ENCODE data around the gene VAPB.

DNA sequence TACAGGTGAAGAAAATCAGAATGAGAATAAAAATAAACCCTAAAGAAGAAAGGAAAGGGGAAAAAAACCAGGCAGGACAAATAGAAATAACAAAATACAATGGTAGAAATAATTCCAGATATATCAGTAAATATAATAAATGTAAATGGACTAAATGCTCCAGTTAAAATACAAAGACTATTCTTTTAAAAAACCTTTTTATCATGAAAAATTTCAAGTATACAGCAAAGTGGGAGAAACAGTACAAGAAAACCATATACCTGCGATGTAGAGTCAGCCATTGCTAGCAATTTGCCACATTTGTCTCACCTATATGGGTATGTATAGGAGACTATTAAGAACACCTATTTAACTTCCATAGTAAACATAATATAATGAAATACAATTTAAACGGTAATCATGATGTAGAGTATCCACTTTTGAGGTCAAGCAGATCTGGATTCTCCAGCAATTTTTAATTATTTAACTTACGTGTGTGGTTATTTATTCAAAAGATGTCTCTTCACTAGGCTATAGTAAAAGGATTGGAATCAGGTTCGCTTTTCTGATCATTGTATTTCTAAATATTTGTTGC, 914 bp upstream of the VAPB start:
- no peak for TF ChIP-seq POLR2AphosphoS5 (IDR thresholded peaks at IDR 0.05; ENCODE audit: insufficient read depth in 1 of 2, low read depth in 1 of 2)
- TF ChIP-seq, protein P1, sequence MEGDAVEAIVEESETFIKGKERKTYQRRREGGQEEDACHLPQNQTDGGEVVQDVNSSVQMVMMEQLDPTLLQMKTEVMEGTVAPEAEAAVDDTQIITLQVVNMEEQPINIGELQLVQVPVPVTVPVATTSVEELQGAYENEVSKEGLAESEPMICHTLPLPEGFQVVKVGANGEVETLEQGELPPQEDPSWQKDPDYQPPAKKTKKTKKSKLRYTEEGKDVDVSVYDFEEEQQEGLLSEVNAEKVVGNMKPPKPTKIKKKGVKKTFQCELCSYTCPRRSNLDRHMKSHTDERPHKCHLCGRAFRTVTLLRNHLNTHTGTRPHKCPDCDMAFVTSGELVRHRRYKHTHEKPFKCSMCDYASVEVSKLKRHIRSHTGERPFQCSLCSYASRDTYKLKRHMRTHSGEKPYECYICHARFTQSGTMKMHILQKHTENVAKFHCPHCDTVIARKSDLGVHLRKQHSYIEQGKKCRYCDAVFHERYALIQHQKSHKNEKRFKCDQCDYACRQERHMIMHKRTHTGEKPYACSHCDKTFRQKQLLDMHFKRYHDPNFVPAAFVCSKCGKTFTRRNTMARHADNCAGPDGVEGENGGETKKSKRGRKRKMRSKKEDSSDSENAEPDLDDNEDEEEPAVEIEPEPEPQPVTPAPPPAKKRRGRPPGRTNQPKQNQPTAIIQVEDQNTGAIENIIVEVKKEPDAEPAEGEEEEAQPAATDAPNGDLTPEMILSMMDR (IDR thresholded peaks at IDR 0.05), result no peak

Data from vagina (tissue), 2 donors.